KOPT-K1 (cell line): ENCODE data around the gene PPM1M.
A peak's percentile ranks its signal among the peaks of the same experiment; 100 is the strongest.
"Not testable (repeated sequence)": the region's sequence is repeated elsewhere in the genome, so short reads cannot be mapped to it uniquely, and the experiment has no call there.

Experiments used
- H3K27ac ChIP-seq: fragments of 200-600 bp; sonication (generic); 2 replicates; pipeline ENCODE4 v1.5.1; 2016; ENCODE audit warnings: antibody characterized with exemption, mild to moderate bottlenecking, low read depth, low read length; ENCODE audit not compliant: poor library complexity, severe bottlenecking
- H3K36me3 ChIP-seq: fragments of 200-600 bp; sonication (generic); 2 replicates; pipeline ENCODE4 v1.5.1; 2017; ENCODE audit warnings: antibody characterized with exemption, mild to moderate bottlenecking, low read length, moderate library complexity; ENCODE audit not compliant: insufficient read depth
- H3K9me3 ChIP-seq: fragments of 200-600 bp; sonication (generic); 2 replicates; pipeline ENCODE4 v1.5.1; 2017; ENCODE audit warnings: antibody characterized with exemption, low read length, mild to moderate bottlenecking; ENCODE audit not compliant: insufficient read depth, poor library complexity, severe bottlenecking

Gene PPM1M

GRCh38 chr3:52281981-52282801 lies 36.6 kb downstream of the PPM1M start:
- Histone ChIP-seq H3K36me3 (no peaks in the 10 kb centered on the region), H3K27ac (peak overlapping the region; percentile 65), H3K9me3 (no peaks in the 10 kb centered on the region)

- Histone ChIP-seq H3K27ac (peak overlapping the region; percentile 65), H3K36me3 (no peaks in the 10 kb centered on the region), H3K9me3 (no peaks in the 10 kb centered on the region)
Observed at GRCh38 chr3:52283306-52283705, 37.7 kb downstream of the PPM1M start.

GRCh38 chr3:52284051-52284450 lies 38.5 kb downstream of the PPM1M start:
- H3K27ac ChIP-seq, H3K36me3 ChIP-seq, H3K9me3 ChIP-seq: not testable (repeated sequence)

DNA sequence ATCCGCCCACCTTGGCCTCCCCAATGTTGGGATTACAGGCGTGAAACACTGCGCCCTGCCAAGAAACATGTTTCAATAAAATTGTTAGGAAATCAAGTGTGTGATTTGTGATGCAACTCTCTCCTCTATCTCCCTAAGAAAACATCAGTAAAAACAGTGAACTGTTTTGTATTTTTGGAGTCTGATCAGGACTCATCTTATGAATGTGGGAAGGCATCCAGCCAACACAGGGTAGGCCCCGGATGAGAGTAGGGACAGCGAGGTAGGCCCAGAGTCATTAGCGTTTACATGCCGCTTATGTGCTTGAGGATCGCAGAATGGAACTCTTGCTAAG lies 41.2 kb downstream of the PPM1M start:
- Histone ChIP-seq H3K27ac (peak overlapping the region; percentile 98), H3K9me3 (no peaks in the 10 kb centered on the region), H3K36me3 (peaks cover 13% of the 10 kb centered on the region; the same call in 1 of the 2 replicates)

GRCh38 chr3:52288674-52289073 lies 43.1 kb downstream of the PPM1M start:
- Histone ChIP-seq H3K27ac (peak overlapping the region; percentile 98), H3K36me3 (peaks cover 33% of the 10 kb centered on the region; the same call in 1 of the 2 replicates), H3K9me3 (no peaks in the 10 kb centered on the region)

- Histone ChIP-seq H3K27ac (no peak overlapping the region), H3K36me3 (peaks cover 37% of the 10 kb centered on the region; the same call in 1 of the 2 replicates), H3K9me3 (no peaks in the 10 kb centered on the region)
Observed at GRCh38 chr3:52289338-52289746, 43.8 kb downstream of the PPM1M start.

DNA sequence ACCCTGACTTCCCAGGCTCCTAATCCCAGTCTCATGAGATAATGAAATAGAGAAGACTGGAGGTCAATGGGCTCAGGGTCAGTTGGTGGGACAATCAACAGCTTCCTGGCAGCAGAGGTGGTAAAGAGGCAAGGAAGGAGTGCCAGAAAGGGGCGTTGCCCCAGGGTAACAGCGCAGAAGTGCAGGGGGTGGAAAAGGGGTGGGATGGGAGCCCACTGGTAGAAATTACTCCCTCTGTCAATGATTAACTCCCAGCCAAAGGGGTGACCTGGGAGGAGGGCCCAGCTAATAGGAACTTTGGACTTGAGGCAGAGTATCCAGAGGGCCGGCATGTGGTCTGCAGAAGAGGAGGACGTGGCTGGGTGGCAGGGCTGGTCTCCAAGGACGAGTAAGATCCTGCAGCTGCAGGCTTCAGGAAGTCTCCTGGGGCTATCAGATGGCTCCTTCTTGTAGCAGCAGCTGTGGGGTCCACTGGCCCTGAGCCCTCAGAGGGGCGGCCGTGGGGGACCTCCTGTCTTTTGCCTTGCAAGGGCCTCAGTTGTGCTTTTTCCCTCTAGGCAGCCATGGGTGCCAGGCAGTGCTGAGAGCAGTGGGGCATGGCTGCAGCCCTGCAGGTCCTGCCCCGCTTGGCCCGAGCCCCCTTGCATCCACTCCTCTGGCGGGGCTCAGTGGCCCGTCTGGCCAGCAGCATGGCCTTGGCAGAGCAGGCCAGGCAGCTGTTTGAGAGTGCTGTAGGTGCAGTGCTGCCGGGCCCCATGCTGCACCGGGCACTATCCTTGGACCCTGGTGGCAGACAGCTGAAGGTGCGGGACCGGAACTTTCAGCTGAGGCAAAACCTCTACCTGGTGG lies 44.4 kb downstream of the PPM1M start:
- H3K36me3 ChIP-seq = peaks cover 37% of the 10 kb centered on the region; the same call in 1 of the 2 replicates
- H3K27ac ChIP-seq = no peak overlapping the region
- no peaks in the 10 kb centered on the region for H3K9me3 ChIP-seq

DNA sequence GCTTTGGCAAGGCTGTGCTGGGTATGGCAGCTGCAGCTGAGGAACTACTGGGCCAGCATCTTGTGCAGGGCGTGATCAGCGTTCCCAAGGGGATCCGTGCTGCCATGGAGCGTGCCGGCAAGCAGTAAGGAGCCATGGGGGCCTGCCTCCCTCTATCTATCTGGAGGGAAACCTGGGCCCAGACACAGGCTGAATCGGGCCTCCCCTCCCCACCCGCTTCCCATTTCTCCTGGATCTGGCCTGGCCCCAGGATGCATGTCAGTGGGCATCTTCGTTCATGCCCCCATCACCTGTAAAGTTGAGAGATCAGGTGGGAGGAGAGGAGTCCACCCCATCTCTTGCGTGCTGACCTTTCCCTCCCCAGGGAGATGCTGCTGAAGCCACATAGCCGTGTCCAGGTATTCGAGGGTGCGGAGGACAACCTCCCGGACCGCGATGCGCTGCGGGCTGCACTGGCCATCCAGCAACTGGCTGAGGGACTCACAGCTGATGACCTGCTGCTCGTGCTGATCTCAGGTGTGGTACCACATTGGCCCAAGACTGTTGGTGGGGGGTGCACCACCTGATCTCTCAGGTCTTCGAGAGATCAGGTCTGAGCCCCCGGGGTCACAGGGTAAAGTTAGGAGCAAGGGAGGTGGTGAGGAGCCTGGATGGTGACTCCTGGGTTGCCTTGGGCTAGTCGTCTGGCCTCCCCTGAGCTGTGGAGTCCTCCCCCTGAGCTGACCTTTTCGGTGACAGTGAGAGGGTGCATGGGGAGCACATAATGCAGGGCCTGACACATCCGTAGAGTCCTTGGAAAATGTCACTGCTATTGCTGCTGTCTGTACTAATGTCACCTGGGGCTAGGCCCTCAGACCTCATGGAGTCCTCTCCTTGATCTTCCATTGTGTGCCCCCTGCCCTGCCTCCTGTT lies 45.3 kb downstream of the PPM1M start:
- Histone ChIP-seq H3K36me3 (peaks cover 37% of the 10 kb centered on the region; the same call in 1 of the 2 replicates), H3K9me3 (no peaks in the 10 kb centered on the region), H3K27ac (no peak overlapping the region)

DNA sequence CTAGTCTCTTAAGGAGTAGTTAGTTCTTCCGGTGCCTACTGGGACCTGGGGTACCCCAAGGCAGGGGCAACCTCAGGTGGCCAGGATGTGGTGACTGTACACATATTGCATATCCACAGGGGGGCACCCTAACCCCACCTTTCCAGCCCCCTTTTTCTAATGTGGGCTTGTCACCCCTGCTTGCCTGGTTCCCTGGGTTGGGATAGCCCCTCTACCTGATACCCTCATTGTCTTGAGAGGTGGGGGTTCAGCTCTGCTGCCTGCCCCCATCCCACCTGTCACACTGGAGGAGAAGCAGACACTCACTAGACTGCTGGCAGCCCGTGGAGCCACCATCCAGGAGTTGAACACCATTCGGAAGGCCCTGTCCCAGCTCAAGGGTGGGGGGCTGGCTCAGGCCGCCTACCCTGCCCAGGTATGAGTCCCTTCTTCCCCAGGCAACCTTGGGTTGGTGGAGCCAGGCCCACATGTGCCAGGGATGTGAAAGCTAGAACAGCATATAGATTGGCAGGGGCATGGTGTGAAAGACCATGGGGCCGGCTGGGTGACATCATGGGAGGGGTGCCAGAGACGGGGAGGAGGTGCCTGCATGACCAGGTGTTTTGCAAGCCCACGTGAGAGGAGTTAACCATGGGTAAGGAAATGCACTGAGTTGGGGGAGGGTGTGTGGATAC lies 46.1 kb downstream of the PPM1M start:
- Histone ChIP-seq H3K36me3 (peaks cover 37% of the 10 kb centered on the region; the same call in 1 of the 2 replicates), H3K27ac (no peak overlapping the region)

GRCh38 chr3:52292247-52293065 lies 46.9 kb downstream of the PPM1M start:
- Histone ChIP-seq H3K9me3 (no peaks in the 10 kb centered on the region), H3K36me3 (peaks cover 37% of the 10 kb centered on the region; the same call in 1 of the 2 replicates), H3K27ac (no peak overlapping the region)

More for the DNA sequence above, 46.1 kb downstream of the PPM1M start:
- no peaks in the 10 kb centered on the region for H3K9me3 ChIP-seq

- H3K9me3 ChIP-seq = no peaks in the 10 kb centered on the region
- H3K36me3 ChIP-seq = peaks cover 37% of the 10 kb centered on the region; the same call in 1 of the 2 replicates
- no peak overlapping the region for H3K27ac ChIP-seq
Observed at GRCh38 chr3:52293491-52294319, 48.1 kb downstream of the PPM1M start.

- Histone ChIP-seq H3K27ac (no peak overlapping the region), H3K9me3 (no peaks in the 10 kb centered on the region), H3K36me3 (peaks cover 37% of the 10 kb centered on the region; the same call in 1 of the 2 replicates)
Observed at GRCh38 chr3:52294320-52295150, 49.0 kb downstream of the PPM1M start.
